NCI-H2196 (cell line): ENCODE measurements around the gene TBC1D25.

Source experiments
- DNase-seq: peaks from one replicate; lab custom pipeline; 2025; ENCODE audit not compliant: unreplicated experiment; lab: John Stamatoyannopoulos, UW

Gene TBC1D25

GRCh38 chrX:48599341-48599740 lies 59.8 kb downstream of the TBC1D25 start:
- DNase-seq: no peak

DNA sequence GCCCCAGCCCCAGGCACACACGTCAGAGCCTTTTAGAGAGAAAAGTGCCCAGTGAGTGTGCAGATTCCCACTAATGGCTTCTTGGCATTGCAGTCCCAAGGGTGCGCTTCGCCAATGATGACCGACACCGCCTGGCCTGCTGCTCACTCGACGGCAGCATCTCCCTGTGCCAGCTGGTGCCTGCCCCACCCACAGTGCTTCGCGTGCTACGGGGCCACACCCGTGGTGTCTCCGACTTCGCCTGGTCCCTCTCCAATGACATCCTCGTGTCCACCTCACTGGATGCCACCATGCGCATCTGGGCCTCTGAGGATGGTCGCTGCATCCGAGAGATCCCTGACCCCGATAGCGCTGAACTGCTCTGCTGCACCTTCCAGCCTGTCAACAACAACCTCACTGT lies 60.7 kb downstream of the TBC1D25 start:
- no peak for DNase-seq

GRCh38 chrX:48601741-48602394 lies 62.4 kb downstream of the TBC1D25 start:
- DNase-seq: no peak

DNA sequence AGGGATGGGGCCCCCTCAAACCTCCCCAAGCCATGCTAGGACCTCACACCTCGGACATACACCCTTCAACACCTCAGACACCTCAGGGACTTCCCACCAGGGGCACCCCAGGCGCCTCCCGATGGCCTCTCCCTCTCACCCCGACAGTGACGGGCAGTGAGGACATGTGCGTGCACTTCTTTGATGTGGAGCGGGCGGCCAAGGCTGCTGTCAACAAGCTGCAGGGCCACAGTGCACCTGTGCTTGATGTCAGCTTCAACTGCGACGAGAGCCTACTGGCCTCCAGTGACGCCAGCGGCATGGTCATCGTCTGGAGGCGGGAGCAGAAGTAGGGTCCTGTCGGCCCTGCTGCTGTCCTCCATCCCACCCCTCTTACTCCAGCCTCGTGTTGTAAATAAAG lies 65.2 kb downstream of the TBC1D25 start:
- DNase-seq: no peak

DNA sequence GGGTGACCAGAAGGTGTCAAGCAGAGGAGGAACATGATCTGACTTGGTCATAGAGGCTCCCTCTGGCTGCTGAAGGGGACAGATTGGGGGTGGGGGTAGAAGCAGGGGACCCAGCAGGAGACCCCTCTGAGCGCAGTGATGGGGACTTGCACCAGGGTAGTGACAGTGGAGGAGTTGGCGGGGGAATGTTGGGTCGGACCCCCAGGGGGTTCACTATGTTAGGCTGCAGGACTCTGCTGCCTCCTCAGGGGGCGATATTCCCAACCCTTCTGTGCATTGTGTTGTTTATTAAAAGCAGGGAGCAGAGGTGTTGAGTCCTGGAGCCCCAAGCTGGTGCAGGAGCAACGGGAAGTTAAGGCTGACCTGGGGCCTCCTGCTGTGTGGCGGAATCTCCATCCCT lies 66.6 kb downstream of the TBC1D25 start:
- no peak for DNase-seq

- DNase-seq: no peak
These were observed 72.2 kb downstream of the TBC1D25 start for GRCh38 chrX:48611703-48612102.
